ENCODE data around the gene NAV2. TPM values are rescaled to one million over a fixed set of nuclear protein-coding genes. Genes with fewer than 3 reads are reported as not detected.

The NAV2 gene
- polyA plus RNA-seq, 1 donor, result 89.1 TPM

GRCh38 chr11:20027556-20028013 is 314.9 kb downstream of the NAV2 start:
- no peak for DNase-seq

DNA sequence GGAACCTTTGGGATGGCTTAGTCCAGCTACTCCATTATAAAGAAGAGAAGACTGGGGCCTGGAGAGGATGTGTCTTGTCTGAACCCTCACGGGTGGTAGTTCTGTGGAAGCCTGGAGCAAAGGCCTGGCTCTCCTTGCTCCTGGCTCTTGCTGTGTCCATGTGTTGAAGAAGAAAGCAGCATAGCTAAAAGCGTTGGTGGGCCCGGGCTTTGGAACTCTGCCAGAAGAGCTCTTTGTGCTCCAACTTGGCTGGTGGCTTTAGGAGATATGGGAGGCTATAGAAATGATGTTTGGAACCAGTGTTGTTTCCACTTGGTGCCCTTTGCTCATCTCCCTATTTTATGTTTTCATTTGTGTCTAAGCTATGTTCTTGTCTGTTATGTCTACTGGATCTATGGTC is 316.6 kb downstream of the NAV2 start:
- DNase-seq, result no peak

DNA sequence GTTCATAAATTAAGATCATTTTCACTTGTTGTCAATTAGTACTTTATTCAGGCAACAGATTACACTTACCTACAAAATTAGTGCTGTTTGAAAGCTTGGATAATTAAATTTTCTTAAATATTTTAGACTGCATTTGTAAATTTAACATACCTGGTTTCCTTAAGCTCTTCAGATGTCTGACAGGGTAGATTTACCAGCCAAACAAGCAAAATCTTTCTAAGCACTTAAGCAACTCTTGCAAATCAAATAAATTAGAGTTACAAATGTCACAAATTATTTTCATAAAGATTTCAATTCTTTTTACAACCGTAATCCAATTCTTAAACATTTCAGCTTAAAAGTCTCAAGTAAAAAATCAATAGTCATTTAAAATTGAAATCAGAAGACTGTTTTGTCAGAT is 317.8 kb downstream of the NAV2 start:
- no peak for DNase-seq

- no peak for DNase-seq
Measured at GRCh38 chr11:20031155-20032001, 318.7 kb downstream of the NAV2 start.

DNA sequence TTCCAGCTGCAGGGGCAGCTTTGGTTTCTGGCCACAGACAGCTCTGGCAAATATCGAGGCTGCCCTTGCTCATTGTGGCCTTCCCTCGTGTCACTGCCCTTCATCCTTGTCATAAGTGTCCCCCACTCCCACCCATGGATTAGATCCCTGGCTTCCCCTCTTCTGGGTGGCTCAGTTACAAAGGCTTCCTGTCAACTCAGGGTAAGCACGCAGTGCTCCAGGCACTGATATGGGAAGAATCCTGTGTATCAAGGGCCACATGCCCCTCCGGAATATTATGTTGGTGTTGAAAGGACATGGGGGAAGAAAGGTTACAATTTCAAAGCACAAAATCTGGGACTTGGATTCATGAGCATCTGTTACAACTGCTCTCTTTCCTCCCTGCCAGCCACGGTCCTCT is 319.5 kb downstream of the NAV2 start:
- DNase-seq, result no peak

DNA sequence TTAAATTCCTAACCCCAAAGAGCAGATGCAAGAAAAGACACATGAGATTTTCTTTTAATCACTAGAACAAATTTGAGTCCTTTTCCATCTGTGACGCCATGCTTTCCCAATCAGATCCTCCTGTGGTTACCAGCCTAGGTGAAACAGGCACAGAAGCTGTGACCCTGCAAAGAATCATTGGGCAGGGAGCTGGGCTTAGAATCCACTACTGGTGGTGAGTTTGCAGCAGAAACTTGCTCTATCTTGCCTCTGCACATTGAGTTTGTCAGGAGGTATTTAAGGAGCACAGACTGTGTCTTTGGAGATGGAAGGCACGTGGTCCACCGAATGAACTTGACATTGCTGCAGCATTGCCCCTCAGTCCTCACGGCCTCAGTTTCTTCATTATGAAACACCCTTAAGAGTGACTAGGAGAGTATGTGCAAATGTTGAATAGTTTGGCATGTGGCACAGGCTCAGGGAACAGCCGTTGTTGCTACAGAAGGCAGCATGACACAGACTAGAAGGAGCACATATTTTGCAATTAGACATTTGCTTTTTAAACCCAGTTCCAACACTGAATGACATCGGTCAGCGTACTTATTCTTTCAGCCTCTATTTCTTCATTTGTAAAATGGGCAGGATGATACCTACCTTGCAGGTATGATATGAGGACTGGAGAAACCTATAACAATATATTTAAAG is 320.1 kb downstream of the NAV2 start:
- DNase-seq, result no peak

DNA sequence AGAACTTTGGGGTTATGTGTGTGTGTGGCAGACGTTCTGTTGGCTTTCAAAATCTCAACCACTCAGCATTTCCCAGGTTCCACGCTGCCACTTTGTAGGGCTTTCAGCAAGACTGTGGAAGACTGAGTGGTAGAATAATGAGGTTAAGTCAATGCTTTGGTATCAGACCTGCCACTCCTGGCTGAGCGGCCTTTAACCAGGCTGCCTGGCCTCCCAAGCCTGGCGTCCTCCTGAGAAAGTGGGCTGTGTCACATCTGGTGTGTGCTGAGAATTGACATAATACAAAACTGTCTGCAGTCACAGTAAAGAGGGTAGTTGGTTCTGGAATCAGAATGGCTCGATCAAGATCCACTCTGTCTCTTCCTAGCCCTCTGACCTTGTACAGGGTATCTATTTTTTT is 321.2 kb downstream of the NAV2 start:
- no peak for DNase-seq

DNA sequence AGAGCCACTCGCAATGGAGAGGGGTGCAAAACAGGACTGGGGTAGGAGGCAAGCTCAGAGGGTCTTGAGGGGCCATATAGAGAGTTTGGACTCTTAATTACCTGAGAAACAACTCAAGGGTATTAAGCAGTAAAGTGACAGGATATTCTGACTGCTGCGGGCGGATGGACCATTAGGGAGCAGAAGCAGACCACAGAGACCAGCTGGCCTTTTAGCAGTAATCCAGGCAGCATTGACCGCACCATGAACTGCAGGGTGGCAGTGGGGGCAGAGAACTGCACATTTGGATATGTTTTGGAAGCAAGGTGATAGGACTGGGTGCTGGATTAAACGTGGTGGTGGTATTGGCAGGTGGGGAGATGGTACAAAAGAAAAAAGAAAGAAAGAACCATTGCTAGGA is 322.3 kb downstream of the NAV2 start:
- DNase-seq, result no peak

DNA sequence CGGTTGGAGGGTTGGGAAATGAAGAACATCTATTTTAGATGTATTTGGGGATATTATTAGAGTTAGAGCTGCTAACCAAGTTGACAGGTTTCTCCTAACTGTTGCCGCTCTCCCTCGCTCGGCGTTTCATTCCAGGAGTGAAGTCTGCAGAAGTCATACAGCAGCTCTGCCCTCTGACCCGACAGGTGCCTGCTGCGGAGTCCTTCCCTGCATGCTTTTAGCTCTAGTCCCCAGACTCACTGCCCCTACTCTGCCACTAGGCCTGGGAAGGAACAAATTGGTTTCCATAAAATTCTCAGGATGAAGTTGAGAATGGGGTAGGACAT is 322.7 kb downstream of the NAV2 start:
- DNase-seq, result no peak

DNA sequence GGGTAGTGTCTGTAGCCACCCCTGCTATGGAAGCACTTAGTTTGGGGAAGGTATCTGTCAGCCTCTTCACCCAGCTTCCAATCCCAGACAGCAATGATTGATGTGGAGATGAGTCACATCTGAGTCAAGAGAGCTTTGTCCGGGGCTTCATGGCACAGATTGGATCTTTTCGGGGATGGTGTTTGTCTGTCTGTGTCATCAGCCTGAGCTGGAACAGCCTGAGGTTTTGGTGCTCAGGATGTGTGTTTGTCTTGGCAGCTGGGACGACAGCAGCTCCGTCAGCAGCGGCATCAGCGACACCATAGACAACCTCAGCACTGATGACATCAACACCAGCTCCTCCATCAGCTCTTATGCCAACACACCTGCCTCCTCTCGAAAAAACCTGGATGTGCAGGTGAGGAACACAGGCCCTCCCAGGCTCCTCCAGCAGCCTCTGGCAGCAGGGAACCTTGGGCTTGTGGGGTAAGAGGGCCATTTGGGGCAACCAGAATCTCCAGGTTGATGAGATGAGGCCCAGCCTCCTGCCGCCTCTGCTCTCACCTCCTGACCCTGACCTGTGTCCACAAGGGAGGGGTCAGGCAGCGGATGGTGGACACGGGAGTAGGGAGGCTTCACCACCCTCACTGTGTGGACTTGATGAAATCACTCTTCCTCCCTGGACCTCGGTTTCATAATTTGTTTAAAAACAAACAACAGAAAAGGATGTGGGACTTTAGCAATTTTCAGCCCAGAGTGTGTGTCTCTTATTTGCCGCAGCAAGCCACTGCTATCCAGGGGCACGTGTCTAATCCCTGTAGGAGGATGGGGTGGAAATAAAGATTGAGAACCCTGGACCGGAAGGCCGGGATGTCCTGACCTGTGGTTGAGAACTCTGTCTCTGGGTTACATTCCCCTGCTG is 323.3 kb downstream of the NAV2 start:
- DNase-seq, result no peak

- DNase-seq, result no peak
Measured at GRCh38 chr11:20036626-20037335, 324.1 kb downstream of the NAV2 start.

- DNase-seq, result no peak
Measured at GRCh38 chr11:20037396-20038153, 324.9 kb downstream of the NAV2 start.

DNA sequence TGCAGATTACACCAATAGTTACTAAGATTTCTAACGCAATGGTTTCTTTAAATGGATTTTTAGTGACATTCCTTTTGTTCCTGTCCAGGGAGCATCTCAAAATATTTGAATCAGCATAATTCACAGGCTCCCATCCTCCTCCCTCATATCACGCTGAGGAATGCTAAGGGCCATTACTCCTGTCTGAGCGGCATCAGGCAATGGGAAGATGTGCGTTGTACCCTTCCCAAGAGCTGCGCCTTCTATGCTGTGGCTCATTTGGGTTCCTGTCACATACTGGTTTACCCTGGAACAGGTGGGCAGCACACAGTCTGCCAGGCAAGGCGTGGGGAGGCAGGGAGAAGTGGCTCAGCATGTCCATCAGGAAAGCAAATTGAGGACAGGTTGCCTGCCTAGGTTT is 325.8 kb downstream of the NAV2 start:
- DNase-seq, result no peak

- DNase-seq, result no peak
Measured at GRCh38 chr11:20038972-20039371, 326.3 kb downstream of the NAV2 start.

DNA sequence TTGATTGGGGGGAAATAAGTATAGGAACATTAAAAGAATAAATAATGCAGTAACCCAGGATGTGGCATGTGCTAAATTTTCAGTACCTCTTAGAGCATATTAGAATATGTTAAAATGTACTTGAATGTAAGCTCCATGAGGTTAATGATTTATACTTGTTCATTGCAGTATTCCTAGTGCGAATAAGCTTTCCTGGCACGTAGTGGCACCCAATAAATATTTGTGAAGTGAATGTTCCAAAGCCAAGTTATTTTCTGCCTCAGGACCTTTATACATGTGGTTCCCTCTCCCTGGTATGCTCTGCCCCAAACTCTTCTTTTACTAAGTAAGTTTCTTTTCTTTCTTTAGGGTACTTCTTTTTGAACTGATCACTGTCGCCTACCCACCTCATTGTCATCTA is 328.9 kb downstream of the NAV2 start:
- no peak for DNase-seq

- DNase-seq, result no peak
Measured at GRCh38 chr11:20042045-20042639, 329.5 kb downstream of the NAV2 start.

DNA sequence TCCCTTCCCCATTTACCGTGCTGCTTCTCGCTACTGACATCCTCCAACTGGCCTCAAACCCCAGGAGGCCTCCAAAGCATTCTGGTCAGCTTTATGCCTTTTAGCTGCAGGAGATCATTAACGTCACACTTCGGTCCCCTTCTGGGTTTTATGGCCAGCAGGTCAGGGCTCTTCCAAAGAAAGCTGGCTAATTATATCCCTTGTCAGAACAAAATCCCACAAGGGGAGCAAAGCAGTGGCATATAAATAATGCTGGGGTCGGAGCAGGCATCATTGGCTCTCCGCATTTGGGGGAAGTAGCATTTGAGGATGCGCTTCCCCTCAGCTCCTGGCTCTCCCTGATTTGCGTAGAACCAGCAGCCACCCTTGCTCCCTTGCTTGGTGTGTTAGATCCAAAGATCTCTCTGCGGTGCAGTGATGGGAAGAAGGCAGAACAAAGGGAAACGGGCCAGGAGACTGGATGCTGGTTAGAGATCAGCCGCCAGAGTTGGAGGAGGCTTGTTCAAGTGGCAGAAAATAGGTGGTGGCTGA is 330.2 kb downstream of the NAV2 start:
- DNase-seq, result no peak

DNA sequence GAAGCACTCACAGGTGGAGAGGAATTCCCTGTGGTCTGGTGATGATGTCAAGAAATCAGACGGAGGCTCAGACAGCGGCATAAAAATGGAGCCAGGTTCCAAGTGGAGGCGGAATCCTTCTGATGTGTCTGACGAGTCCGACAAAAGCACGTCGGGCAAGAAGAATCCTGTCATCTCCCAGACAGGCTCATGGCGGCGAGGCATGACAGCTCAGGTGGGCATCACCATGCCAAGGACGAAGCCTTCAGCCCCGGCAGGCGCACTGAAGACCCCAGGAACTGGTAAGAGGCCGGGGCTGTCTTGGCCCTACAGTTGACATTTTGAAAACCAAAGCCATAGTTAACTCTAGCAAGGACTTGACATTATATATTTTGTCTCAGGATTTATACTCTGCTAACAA is 331.4 kb downstream of the NAV2 start:
- DNase-seq, result no peak

- no peak for DNase-seq
Measured at GRCh38 chr11:20045098-20045688, 332.6 kb downstream of the NAV2 start.

DNA sequence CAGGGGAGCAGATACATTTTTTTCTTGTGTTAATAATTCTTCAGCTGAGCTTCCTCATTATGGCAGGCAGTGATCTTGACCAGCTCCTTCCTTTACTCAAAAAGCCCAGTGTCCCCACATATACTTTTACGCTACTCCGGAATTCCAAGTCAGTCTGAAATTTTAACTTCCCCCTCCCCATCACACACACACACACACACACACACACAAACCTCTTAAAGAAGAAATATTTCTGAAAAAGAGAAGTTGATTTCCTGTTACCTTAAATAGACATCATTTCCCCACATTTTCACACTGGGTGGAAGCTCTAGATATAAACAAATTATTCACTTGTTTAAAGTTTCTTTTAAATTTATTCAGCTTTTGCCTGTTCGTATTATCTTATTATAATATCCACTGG is 333.8 kb downstream of the NAV2 start:
- no peak for DNase-seq
